ENCODE data around the gene ARID4B.

DNA sequence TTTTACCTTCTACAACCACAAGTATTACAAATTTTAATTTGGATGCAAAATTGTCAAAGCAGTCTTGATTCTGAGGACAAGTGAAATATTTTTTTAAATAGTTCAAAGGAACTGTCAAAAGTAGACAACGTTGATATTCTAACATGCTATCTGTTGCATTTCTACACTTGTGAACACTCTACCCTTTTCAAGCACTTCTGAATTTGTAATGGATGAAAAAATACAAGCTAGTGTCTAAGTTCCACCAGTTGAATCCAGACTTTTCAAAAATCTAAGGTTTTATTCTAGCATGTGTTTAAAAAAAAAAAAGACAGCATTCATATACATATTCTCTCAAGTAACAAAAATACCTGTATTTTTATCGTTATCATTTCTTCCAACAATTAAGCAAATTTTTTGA lies 2.1 kb downstream of the ARID4B start:
- TF ChIP-seq ZNF266 (tag by site-specific recombination; IDR thresholded peaks at IDR 0.05; ENCODE audit: low read depth) = no peak
- TF ChIP-seq, protein P1, sequence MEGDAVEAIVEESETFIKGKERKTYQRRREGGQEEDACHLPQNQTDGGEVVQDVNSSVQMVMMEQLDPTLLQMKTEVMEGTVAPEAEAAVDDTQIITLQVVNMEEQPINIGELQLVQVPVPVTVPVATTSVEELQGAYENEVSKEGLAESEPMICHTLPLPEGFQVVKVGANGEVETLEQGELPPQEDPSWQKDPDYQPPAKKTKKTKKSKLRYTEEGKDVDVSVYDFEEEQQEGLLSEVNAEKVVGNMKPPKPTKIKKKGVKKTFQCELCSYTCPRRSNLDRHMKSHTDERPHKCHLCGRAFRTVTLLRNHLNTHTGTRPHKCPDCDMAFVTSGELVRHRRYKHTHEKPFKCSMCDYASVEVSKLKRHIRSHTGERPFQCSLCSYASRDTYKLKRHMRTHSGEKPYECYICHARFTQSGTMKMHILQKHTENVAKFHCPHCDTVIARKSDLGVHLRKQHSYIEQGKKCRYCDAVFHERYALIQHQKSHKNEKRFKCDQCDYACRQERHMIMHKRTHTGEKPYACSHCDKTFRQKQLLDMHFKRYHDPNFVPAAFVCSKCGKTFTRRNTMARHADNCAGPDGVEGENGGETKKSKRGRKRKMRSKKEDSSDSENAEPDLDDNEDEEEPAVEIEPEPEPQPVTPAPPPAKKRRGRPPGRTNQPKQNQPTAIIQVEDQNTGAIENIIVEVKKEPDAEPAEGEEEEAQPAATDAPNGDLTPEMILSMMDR (tag by site-specific recombination; IDR thresholded peaks at IDR 0.05) = no peak
- TF ChIP-seq ZNF426 (tag by site-specific recombination; IDR thresholded peaks at IDR 0.05) = no peak
- TF ChIP-seq, protein P2, sequence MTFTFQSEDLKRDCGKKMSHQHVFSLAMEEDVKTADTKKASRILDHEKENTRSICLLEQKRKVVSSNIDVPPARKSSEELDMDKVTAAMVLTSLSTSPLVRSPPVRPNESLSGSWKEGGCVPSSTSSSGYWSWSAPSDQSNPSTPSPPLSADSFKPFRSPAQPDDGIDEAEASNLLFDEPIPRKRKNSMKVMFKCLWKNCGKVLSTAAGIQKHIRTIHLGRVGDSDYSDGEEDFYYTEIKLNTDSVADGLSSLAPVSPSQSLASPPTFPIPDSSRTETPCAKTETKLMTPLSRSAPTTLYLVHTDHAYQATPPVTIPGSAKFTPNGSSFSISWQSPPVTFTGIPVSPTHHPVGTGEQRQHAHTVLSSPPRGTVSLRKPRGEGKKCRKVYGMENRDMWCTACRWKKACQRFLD (tag by site-specific recombination; IDR thresholded peaks at IDR 0.05) = no peak
- no peak for TF ChIP-seq ZSCAN30 (tag by site-specific recombination; IDR thresholded peaks at IDR 0.05)
- TF ChIP-seq, protein P3, sequence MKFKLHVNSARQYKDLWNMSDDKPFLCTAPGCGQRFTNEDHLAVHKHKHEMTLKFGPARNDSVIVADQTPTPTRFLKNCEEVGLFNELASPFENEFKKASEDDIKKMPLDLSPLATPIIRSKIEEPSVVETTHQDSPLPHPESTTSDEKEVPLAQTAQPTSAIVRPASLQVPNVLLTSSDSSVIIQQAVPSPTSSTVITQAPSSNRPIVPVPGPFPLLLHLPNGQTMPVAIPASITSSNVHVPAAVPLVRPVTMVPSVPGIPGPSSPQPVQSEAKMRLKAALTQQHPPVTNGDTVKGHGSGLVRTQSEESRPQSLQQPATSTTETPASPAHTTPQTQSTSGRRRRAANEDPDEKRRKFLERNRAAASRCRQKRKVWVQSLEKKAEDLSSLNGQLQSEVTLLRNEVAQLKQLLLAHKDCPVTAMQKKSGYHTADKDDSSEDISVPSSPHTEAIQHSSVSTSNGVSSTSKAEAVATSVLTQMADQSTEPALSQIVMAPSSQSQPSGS (tag by site-specific recombination; IDR thresholded peaks at IDR 0.05; ENCODE audit: low read depth) = no peak
- no peak for TF ChIP-seq TCF7L2 (IDR thresholded peaks at IDR 0.05; ENCODE audit: borderline replicate concordance, low read depth, low read length)
- no peak for TF ChIP-seq ZFP3 (tag by site-specific recombination; IDR thresholded peaks at IDR 0.05; ENCODE audit: low read depth)
- TF ChIP-seq SCRT2 (tag by site-specific recombination; IDR thresholded peaks at IDR 0.05) = peak; percentile 97
- TF ChIP-seq, protein P4, sequence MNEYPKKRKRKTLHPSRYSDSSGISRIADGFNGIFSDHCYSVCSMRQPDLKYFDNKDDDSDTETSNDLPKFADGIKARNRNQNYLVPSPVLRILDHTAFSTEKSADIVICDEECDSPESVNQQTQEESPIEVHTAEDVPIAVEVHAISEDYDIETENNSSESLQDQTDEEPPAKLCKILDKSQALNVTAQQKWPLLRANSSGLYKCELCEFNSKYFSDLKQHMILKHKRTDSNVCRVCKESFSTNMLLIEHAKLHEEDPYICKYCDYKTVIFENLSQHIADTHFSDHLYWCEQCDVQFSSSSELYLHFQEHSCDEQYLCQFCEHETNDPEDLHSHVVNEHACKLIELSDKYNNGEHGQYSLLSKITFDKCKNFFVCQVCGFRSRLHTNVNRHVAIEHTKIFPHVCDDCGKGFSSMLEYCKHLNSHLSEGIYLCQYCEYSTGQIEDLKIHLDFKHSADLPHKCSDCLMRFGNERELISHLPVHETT (tag by site-specific recombination; IDR thresholded peaks at IDR 0.05) = no peak
